Panc1 (cell line): Measurements from ENCODE around the gene ZNF334. TPM values are rescaled to one million over a fixed set of nuclear protein-coding genes. Genes with fewer than 3 reads are reported as not detected.

ENCODE experiments used
- ATAC-seq: fragments of 200-7000 bp; cut with Tn5 transposase; 2 replicates; pipeline ENCODE4 v1.9.1; 2020; ENCODE audit warnings: mild to moderate bottlenecking, moderate library complexity
- BruUV-seq: library from RNA; stranded (reverse); fragments of 400-500 nt; replicated peaks from 2 replicates; lab custom pipeline; 2021; lab: Mats Ljungman, UMichigan
- CTCF ChIA-PET: fragments of 300-600 bp; sonication (Branson Sonifier 250); formaldehyde crosslinking; loops from one replicate; lab custom pipeline; 2022; ENCODE audit warnings: antibody characterized with exemption; lab: Charles Lee
- POLR2A ChIA-PET: fragments of 300-600 bp; sonication (Branson Sonifier 250); formaldehyde crosslinking; loops from one replicate; lab custom pipeline; 2022; ENCODE audit warnings: antibody characterized with exemption; lab: Charles Lee
- DNase-seq: peaks from one replicate; pipeline ENCODE4 v3.0.0-alpha.2; 2010; ENCODE audit warnings: low read depth, low spot score
- H3K27ac ChIP-seq: 2 replicates; pipeline ENCODE4 v1.5.1; 2011; ENCODE audit warnings: mild to moderate bottlenecking, low read length, inconsistent platforms
- H3K27me3 ChIP-seq: fragments of 200-500 bp; sonication (Bioruptor generic); 2 replicates; pipeline ENCODE4 v1.6.0; 2014; ENCODE audit warnings: low read length, inconsistent platforms; ENCODE audit not compliant: control insufficient read depth, insufficient read depth
- H3K36me3 ChIP-seq: fragments of 200-500 bp; sonication (Bioruptor generic); 2 replicates; pipeline ENCODE4 v1.5.1; 2014; ENCODE audit warnings: inconsistent platforms, mild to moderate bottlenecking, low read length, moderate library complexity; ENCODE audit not compliant: control insufficient read depth, insufficient read depth
- H3K4me1 ChIP-seq: 2 replicates; pipeline ENCODE4 v1.5.1; 2011; ENCODE audit warnings: inconsistent platforms, mild to moderate bottlenecking, low read length, moderate library complexity; ENCODE audit not compliant: control insufficient read depth, insufficient read depth
- H3K4me3 ChIP-seq, 2 experiments: 2 replicates each; pipeline ENCODE4 v1.5.1; 2011 to 2012; ENCODE audit warnings: low read depth in 2 of 2, low read length in 2 of 2, mild to moderate bottlenecking in 2 of 2, inconsistent platforms in 1 of 2, moderate library complexity in 1 of 2
- H3K9me3 ChIP-seq: fragments of 200-500 bp; sonication (Bioruptor generic); 2 replicates; pipeline ENCODE4 v1.5.1; 2014; ENCODE audit warnings: low read depth, mild to moderate bottlenecking, inconsistent platforms, low read length, moderate library complexity; ENCODE audit not compliant: control insufficient read depth, insufficient read depth
- POLR2AphosphoS5 ChIP-seq: IDR thresholded peaks from 2 replicates; pipeline ENCODE4 v1.6.1; 2012; ENCODE audit warnings: mild to moderate bottlenecking, low read depth, low read length, moderate library complexity
- SIN3A ChIP-seq: IDR thresholded peaks from 2 replicates; pipeline ENCODE4 v1.6.1; 2012; ENCODE audit warnings: low read depth, mild to moderate bottlenecking, low read length, moderate library complexity, borderline replicate concordance; ENCODE audit not compliant: insufficient read depth
- TCF7L2 ChIP-seq: IDR thresholded peaks from 2 replicates; pipeline ENCODE4 v1.6.1; 2011; ENCODE audit warnings: mild to moderate bottlenecking, low read depth, low read length, inconsistent platforms
- in situ Hi-C: cut with HindIII; loops from 2 replicates; pipeline ENCODE4 v1.10.0; 2016; ENCODE audit warnings: low sequenced_read_pairs, low pct_unique_long_range_greater_than_20kb
- intact Hi-C: fragments of 100-400 bp; cut with micrococcal nuclease; formaldehyde crosslinking; loops from one replicate; pipeline ENCODE4 v1.10.0; 2022; ENCODE audit not compliant: unreplicated experiment
- total RNA-seq: library from RNA; stranded (reverse); gene quantifications from one replicate; pipeline ENCODE4 v1.2.1, GENCODE V29; 2021; ENCODE audit not compliant: unreplicated experiment
- TF ChIP-seq, protein P1 (sequence below), 2 experiments: IDR thresholded peaks; 2 replicates each; pipeline ENCODE4 v1.6.1; 2011 to 2012; ENCODE audit warnings: low read depth in 2 of 2, control low read depth in 1 of 2, low read length in 1 of 2, mild to moderate bottlenecking in 1 of 2, moderate library complexity in 1 of 2; ENCODE audit not compliant: insufficient read depth in 1 of 2
- TF ChIP-seq, protein P2 (sequence below): fragments of 450-650 bp; IDR thresholded peaks from 2 replicates; pipeline ENCODE4 v1.5.1; 2017; ENCODE audit warnings: mild to moderate bottlenecking

Gene ZNF334
- total RNA-seq, 1 experiment from 2014 or later = 0.28 TPM

DNA sequence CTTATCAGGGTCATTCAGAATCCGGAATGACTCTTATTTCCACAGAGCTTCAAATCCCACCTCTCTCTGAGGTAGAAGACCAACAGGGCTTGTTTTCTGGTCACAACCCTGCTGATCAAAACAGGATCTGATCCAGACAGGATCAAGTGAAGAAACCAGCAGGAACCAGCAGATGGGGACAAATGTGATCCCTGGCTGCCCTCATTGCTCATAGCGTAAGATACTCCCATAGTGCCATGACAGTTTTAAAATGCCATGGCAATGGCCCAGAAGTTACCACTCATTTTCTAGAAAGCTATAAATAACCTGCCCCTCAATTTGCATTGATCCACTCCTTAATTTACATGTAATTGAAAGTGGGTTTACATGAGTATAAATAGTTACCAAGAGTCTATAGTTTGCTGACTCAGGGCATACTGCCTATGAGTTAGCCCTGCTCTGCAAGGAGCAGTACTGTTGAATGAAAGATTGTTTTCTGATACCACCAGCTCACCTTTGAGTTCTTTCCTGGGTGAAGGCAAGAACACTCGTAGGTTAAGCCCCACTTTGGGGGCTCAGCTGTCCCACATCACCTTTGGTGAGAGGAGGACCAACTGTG is 6.2 kb upstream of the ZNF334 start:
- in situ Hi-C loops = no loop called here
- no peak for ATAC-seq
- H3K36me3 ChIP-seq = no peaks in the 10 kb centered on the region
- DNase-seq = no peak
- intact Hi-C loops = loop anchor here (2.0 kb wide), 1 partner anchor 161 kb away; no protein-coding TSS in a partner anchor
- TF ChIP-seq, protein P1, sequence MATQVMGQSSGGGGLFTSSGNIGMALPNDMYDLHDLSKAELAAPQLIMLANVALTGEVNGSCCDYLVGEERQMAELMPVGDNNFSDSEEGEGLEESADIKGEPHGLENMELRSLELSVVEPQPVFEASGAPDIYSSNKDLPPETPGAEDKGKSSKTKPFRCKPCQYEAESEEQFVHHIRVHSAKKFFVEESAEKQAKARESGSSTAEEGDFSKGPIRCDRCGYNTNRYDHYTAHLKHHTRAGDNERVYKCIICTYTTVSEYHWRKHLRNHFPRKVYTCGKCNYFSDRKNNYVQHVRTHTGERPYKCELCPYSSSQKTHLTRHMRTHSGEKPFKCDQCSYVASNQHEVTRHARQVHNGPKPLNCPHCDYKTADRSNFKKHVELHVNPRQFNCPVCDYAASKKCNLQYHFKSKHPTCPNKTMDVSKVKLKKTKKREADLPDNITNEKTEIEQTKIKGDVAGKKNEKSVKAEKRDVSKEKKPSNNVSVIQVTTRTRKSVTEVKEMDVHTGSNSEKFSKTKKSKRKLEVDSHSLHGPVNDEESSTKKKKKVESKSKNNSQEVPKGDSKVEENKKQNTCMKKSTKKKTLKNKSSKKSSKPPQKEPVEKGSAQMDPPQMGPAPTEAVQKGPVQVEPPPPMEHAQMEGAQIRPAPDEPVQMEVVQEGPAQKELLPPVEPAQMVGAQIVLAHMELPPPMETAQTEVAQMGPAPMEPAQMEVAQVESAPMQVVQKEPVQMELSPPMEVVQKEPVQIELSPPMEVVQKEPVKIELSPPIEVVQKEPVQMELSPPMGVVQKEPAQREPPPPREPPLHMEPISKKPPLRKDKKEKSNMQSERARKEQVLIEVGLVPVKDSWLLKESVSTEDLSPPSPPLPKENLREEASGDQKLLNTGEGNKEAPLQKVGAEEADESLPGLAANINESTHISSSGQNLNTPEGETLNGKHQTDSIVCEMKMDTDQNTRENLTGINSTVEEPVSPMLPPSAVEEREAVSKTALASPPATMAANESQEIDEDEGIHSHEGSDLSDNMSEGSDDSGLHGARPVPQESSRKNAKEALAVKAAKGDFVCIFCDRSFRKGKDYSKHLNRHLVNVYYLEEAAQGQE (IDR thresholded peaks at IDR 0.05; ENCODE audit: insufficient read depth in 1 of 2, low read depth in 2 of 2, low read length in 1 of 2) = no peak
- TF ChIP-seq, protein P2, sequence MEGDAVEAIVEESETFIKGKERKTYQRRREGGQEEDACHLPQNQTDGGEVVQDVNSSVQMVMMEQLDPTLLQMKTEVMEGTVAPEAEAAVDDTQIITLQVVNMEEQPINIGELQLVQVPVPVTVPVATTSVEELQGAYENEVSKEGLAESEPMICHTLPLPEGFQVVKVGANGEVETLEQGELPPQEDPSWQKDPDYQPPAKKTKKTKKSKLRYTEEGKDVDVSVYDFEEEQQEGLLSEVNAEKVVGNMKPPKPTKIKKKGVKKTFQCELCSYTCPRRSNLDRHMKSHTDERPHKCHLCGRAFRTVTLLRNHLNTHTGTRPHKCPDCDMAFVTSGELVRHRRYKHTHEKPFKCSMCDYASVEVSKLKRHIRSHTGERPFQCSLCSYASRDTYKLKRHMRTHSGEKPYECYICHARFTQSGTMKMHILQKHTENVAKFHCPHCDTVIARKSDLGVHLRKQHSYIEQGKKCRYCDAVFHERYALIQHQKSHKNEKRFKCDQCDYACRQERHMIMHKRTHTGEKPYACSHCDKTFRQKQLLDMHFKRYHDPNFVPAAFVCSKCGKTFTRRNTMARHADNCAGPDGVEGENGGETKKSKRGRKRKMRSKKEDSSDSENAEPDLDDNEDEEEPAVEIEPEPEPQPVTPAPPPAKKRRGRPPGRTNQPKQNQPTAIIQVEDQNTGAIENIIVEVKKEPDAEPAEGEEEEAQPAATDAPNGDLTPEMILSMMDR = no peak
- no peak for TF ChIP-seq TCF7L2
- TF ChIP-seq SIN3A = no peak
- TF ChIP-seq POLR2AphosphoS5 = no peak
- H3K4me3 ChIP-seq = no peak overlapping the region
- peaks cover 8% of the 10 kb centered on the region; the same call in 1 of the 2 replicates for H3K27me3 ChIP-seq
- no peaks in the 10 kb centered on the region for H3K4me1 ChIP-seq
- H3K9me3 ChIP-seq = no peaks in the 10 kb centered on the region
- ChIA-PET POLR2A (no interaction called here), CTCF (no interaction called here)
- no peak overlapping the region for H3K27ac ChIP-seq
- BruUV-seq = no TSS peak

DNA sequence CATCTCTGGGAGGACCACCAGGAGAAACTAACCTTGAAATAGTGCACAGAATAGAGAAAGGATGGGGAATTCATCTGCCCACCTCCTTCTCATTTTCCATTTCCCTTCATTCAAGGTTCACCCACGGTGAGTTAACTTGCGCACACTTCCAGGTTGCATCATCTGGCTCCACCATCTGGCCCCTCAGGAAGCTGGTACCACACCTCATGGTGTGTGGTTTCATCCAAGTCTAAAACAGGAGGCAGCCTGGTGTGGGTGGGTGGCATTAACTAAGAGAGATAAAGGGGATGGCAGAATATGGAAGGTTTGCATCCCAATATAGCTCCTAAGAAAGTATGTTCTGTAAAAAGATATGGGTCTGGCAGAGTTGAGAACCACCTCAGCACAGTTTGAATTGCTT is 3.8 kb downstream of the ZNF334 start:
- no peaks in the 10 kb centered on the region for H3K36me3 ChIP-seq
- no peak overlapping the region for H3K27ac ChIP-seq
- ATAC-seq (no peak), DNase-seq (no peak)
- CTCF ChIA-PET = no interaction called here
- H3K4me1 ChIP-seq = no peaks in the 10 kb centered on the region; the same call in 1 of the 2 replicates
- in situ Hi-C loops (no loop called here), intact Hi-C loops (no loop called here)
- H3K4me3 ChIP-seq = no peak overlapping the region
- BruUV-seq = no TSS peak
- no peak for TF ChIP-seq POLR2AphosphoS5
- TF ChIP-seq TCF7L2 = no peak
- TF ChIP-seq, protein P2 = no peak
- no peak for TF ChIP-seq SIN3A
- TF ChIP-seq, protein P1 (IDR thresholded peaks at IDR 0.05; ENCODE audit: insufficient read depth in 1 of 2, low read depth in 2 of 2, low read length in 1 of 2) = no peak
- H3K9me3 ChIP-seq = peaks cover 1% of the 10 kb centered on the region; the same call in 1 of the 2 replicates
- H3K27me3 ChIP-seq = peaks cover 11% of the 10 kb centered on the region
- POLR2A ChIA-PET = no interaction called here
